Endodermal cell (in vitro differentiated cells): ENCODE data around the gene OGFOD3. TPM values are rescaled to one million over a fixed set of nuclear protein-coding genes. Genes with fewer than 3 reads are reported as not detected.
"Not testable (repeated sequence)": the region's sequence is repeated elsewhere in the genome, so short reads cannot be mapped to it uniquely, and the experiment has no call there.

Experiments
- DNase-seq: peaks from one replicate; pipeline ENCODE4 v3.0.0-alpha.2; 2017
- H3K27ac ChIP-seq: 2 replicates; pipeline ENCODE4 v1.5.1; 2013; ENCODE audit warnings: mild to moderate bottlenecking, low read depth, low read length, moderate library complexity
- H3K27me3 ChIP-seq: 2 replicates; pipeline ENCODE4 v1.6.1; 2013; ENCODE audit warnings: mild to moderate bottlenecking, low read length, moderate library complexity; ENCODE audit not compliant: insufficient read depth, control insufficient read depth, poor library complexity, severe bottlenecking
- H3K36me3 ChIP-seq: 2 replicates; pipeline ENCODE4 v1.7.0; 2013; ENCODE audit warnings: mild to moderate bottlenecking, low read length, moderate library complexity; ENCODE audit not compliant: control insufficient read depth, insufficient read depth
- H3K4me1 ChIP-seq: one replicate; pipeline ENCODE4 v1.7.0; 2013; ENCODE audit warnings: low read length; ENCODE audit not compliant: control insufficient read depth, insufficient read depth
- H3K4me3 ChIP-seq: 2 replicates; pipeline ENCODE4 v1.5.1; 2013; ENCODE audit warnings: mild to moderate bottlenecking, low read length, moderate library complexity
- H3K9ac ChIP-seq: 2 replicates; pipeline ENCODE4 v1.6.1; 2013; ENCODE audit warnings: mild to moderate bottlenecking, low read length, moderate library complexity; ENCODE audit not compliant: poor library complexity, severe bottlenecking; ENCODE audit errors: extremely low read depth
- H3K9me3 ChIP-seq: 2 replicates; pipeline ENCODE4 v1.6.1; 2013; ENCODE audit warnings: mild to moderate bottlenecking, low read length, moderate library complexity; ENCODE audit not compliant: control insufficient read depth
- H3K27ac Mint-ChIP-seq: 2 replicates; pipeline ENCODE4 v1.8.0; 2020; ENCODE audit warnings: mixed read lengths
- H3K27me3 Mint-ChIP-seq: 2 replicates; pipeline ENCODE4 v1.8.0; 2021; ENCODE audit warnings: mild to moderate bottlenecking, mixed read lengths; ENCODE audit not compliant: insufficient read depth
- H3K36me3 Mint-ChIP-seq: 2 replicates; pipeline ENCODE4 v1.8.0; 2020; ENCODE audit warnings: low read depth, mixed read lengths
- H3K4me1 Mint-ChIP-seq: 2 replicates; pipeline ENCODE4 v1.8.0; 2020; ENCODE audit warnings: mixed read lengths
- H3K4me3 Mint-ChIP-seq: 2 replicates; pipeline ENCODE4 v1.8.0; 2020; ENCODE audit warnings: mild to moderate bottlenecking, moderate library complexity, mixed read lengths
- H3K9me3 Mint-ChIP-seq: 2 replicates; pipeline ENCODE4 v1.8.0; 2020; ENCODE audit warnings: mild to moderate bottlenecking, mixed read lengths
- CTCF ChIP-seq: fragments of 200-600 bp; sonication (generic); conservative IDR thresholded peaks from 2 replicates; pipeline ENCODE4 v1.5.0; 2021; ENCODE audit warnings: antibody characterized with exemption, mild to moderate bottlenecking
- WGBS, 2 experiments: methylation state at CpG; one replicate each; pipeline versions ENCODE4 v1.1.5 to v1.1.7; 2013; ENCODE audit warnings: missing lambda C conversion rate in 2 of 2, mixed read lengths in 1 of 2; ENCODE audit not compliant: insufficient coverage in 1 of 2, insufficient read length in 1 of 2; 5-methylcytosine and 5-hydroxymethylcytosine counted together
- total RNA-seq, 2 donors: library from RNA; stranded (reverse); fragmentation: NEBNext Ultra II Directional in 1 of 2; extraction: Animal tissue kit (Norgen Biotek cat#: 25700) in 1 of 2; gene quantifications; 2 replicates in 1 of 2; 3 replicates in 1 of 2; pipeline ENCODE4 v1.2.1, GENCODE V29; 2021

OGFOD3 gene
- total RNA-seq, 2 donors from 2014 or later, result 24.0 to 30.1 TPM

GRCh38 chr17:82348866-82349265, 69.5 kb downstream of the OGFOD3 start:
- Histone ChIP-seq H3K27me3 (no peaks in the 10 kb centered on the region), H3K9me3 (no peaks in the 10 kb centered on the region), H3K9ac (no peak overlapping the region), H3K27ac (no peak overlapping the region), H3K4me3 (no peak overlapping the region), H3K4me1 (no peaks in the 10 kb centered on the region), H3K36me3 (no peaks in the 10 kb centered on the region)
- 87 to 89% methylated on average over 10 to 11 of the region's 11 CpGs for WGBS, 2 experiments
- no peak overlapping the region for H3K27ac Mint-ChIP-seq
- H3K9me3 Mint-ChIP-seq, result no peaks in the 10 kb centered on the region
- peaks cover 11% of the 10 kb centered on the region for H3K4me1 Mint-ChIP-seq
- no peaks in the 10 kb centered on the region for H3K36me3 Mint-ChIP-seq
- no peaks in the 10 kb centered on the region for H3K27me3 Mint-ChIP-seq
- no peak overlapping the region for H3K4me3 Mint-ChIP-seq
- no peak for DNase-seq
- TF ChIP-seq CTCF, result no peak

- no peak for DNase-seq
- Histone ChIP-seq H3K27me3 (no peaks in the 10 kb centered on the region), H3K4me1 (no peaks in the 10 kb centered on the region), H3K4me3 (no peak overlapping the region), H3K27ac (no peak overlapping the region), H3K9me3 (no peaks in the 10 kb centered on the region), H3K36me3 (no peaks in the 10 kb centered on the region), H3K9ac (no peak overlapping the region)
- no peaks in the 10 kb centered on the region for H3K27me3 Mint-ChIP-seq
- H3K9me3 Mint-ChIP-seq, result no peaks in the 10 kb centered on the region
- no peaks in the 10 kb centered on the region for H3K36me3 Mint-ChIP-seq
- no peak for TF ChIP-seq CTCF
- 87 to 88% methylated on average over 9 of the region's 9 CpGs for WGBS, 2 experiments
- peaks cover 11% of the 10 kb centered on the region for H3K4me1 Mint-ChIP-seq
- no peak overlapping the region for H3K4me3 Mint-ChIP-seq
- no peak overlapping the region for H3K27ac Mint-ChIP-seq
Observed at GRCh38 chr17:82348434-82348833, 70.0 kb downstream of the OGFOD3 start.

GRCh38 chr17:82347994-82348393, 70.4 kb downstream of the OGFOD3 start:
- H3K4me3 Mint-ChIP-seq, H3K36me3 ChIP-seq, H3K4me1 ChIP-seq, H3K27ac Mint-ChIP-seq, H3K27ac ChIP-seq, DNase-seq, H3K9ac ChIP-seq, H3K36me3 Mint-ChIP-seq, H3K27me3 ChIP-seq, H3K9me3 Mint-ChIP-seq, H3K27me3 Mint-ChIP-seq, H3K4me3 ChIP-seq, H3K9me3 ChIP-seq: not testable (repeated sequence)
- H3K4me1 Mint-ChIP-seq, result peaks cover 12% of the 10 kb centered on the region
- WGBS, 2 experiments, result 84 to 90% methylated on average over 11 of the region's 11 CpGs
